ENCODE results near the gene LUC7L.
"Not testable (repeated sequence)": the region's sequence is repeated elsewhere in the genome, so short reads cannot be mapped to it uniquely, and the experiment has no call there.

The LUC7L gene

GRCh38 chr16:154217-155030 lies 74.8 kb downstream of the LUC7L start:
- H3K4me3 ChIP-seq (ENCODE audit: low read length), result peak overlapping the region; percentile 83; the same call in 1 of the 2 replicates
- peaks cover 6% of the 10 kb centered on the region for H3K27me3 ChIP-seq (ENCODE audit: control insufficient read depth, insufficient read depth, low read length)
- WGBS (ENCODE audit: insufficient coverage, insufficient read length), result no CpG with 5 or more reads among the region's 59 CpGs
- DNase-seq (ENCODE audit: low read depth, low spot score), result no peak
- H3K36me3 ChIP-seq (ENCODE audit: control insufficient read depth, insufficient read depth, low read length), result no peaks in the 10 kb centered on the region
- H3K9me3 ChIP-seq (ENCODE audit: control insufficient read depth, insufficient read depth, low read length), result no peaks in the 10 kb centered on the region
- H3K27ac ChIP-seq (ENCODE audit: low read length), result no peak overlapping the region
- no peaks in the 10 kb centered on the region for H3K4me1 ChIP-seq (ENCODE audit: control insufficient read depth, insufficient read depth, low read length)

- no CpG with 5 or more reads among the region's 74 CpGs for WGBS (ENCODE audit: insufficient coverage, insufficient read length)
- H3K36me3 ChIP-seq (ENCODE audit: control insufficient read depth, insufficient read depth, low read length), result not testable (repeated sequence)
Measured at GRCh38 chr16:153550-154216, 75.6 kb downstream of the LUC7L start.

GRCh38 chr16:153129-153521 lies 76.1 kb downstream of the LUC7L start:
- H3K36me3 ChIP-seq (ENCODE audit: control insufficient read depth, insufficient read depth, low read length); H3K9me3 ChIP-seq (ENCODE audit: control insufficient read depth, insufficient read depth, low read length); H3K27me3 ChIP-seq (ENCODE audit: control insufficient read depth, insufficient read depth, low read length); H3K4me1 ChIP-seq (ENCODE audit: control insufficient read depth, insufficient read depth, low read length); DNase-seq (ENCODE audit: low read depth, low spot score); H3K27ac ChIP-seq (ENCODE audit: low read length); H3K4me3 ChIP-seq (ENCODE audit: low read length): not testable (repeated sequence)
- WGBS (ENCODE audit: insufficient coverage, insufficient read length), result no CpG with 5 or more reads among the region's 6 CpGs

More at GRCh38 chr16:153550-154216, 75.6 kb downstream of the LUC7L start:
- DNase-seq (ENCODE audit: low read depth, low spot score); H3K27me3 ChIP-seq (ENCODE audit: control insufficient read depth, insufficient read depth, low read length); H3K27ac ChIP-seq (ENCODE audit: low read length); H3K9me3 ChIP-seq (ENCODE audit: control insufficient read depth, insufficient read depth, low read length); H3K4me3 ChIP-seq (ENCODE audit: low read length); H3K4me1 ChIP-seq (ENCODE audit: control insufficient read depth, insufficient read depth, low read length): not testable (repeated sequence)

GRCh38 chr16:152141-153128 lies 76.8 kb downstream of the LUC7L start, which contains the start of gene HBZ:
Gene HBZ (plus strand): TSS chr16:152644. CDS start chr16:152910, 266 bp downstream.
- peaks cover 6% of the 10 kb centered on the region for H3K27me3 ChIP-seq (ENCODE audit: control insufficient read depth, insufficient read depth, low read length)
- H3K4me1 ChIP-seq (ENCODE audit: control insufficient read depth, insufficient read depth, low read length), result no peaks in the 10 kb centered on the region
- H3K4me3 ChIP-seq (ENCODE audit: low read length), result no peak within 1 kb of the TSS
- no peak within 1 kb of the TSS for H3K27ac ChIP-seq (ENCODE audit: low read length)
- H3K9me3 ChIP-seq (ENCODE audit: control insufficient read depth, insufficient read depth, low read length), result no peaks in the 10 kb centered on the region
- H3K36me3 ChIP-seq (ENCODE audit: control insufficient read depth, insufficient read depth, low read length), result no peaks in the 10 kb centered on the region
- DNase-seq (ENCODE audit: low read depth, low spot score), result no peak
- no CpG with 5 or more reads among the region's 17 CpGs for WGBS (ENCODE audit: insufficient coverage, insufficient read length)

GRCh38 chr16:149024-149660 lies 80.1 kb downstream of the LUC7L start:
- Histone ChIP-seq H3K27me3 (ENCODE audit: control insufficient read depth, insufficient read depth, low read length) (no peaks in the 10 kb centered on the region), H3K9me3 (ENCODE audit: control insufficient read depth, insufficient read depth, low read length) (no peaks in the 10 kb centered on the region), H3K36me3 (ENCODE audit: control insufficient read depth, insufficient read depth, low read length) (no peaks in the 10 kb centered on the region), H3K4me1 (ENCODE audit: control insufficient read depth, insufficient read depth, low read length) (no peaks in the 10 kb centered on the region), H3K4me3 (ENCODE audit: low read length) (no peak overlapping the region), H3K27ac (ENCODE audit: low read length) (no peak overlapping the region)
- DNase-seq (ENCODE audit: low read depth, low spot score), result no peak
- WGBS (ENCODE audit: insufficient coverage, insufficient read length), result no CpG with 5 or more reads among the region's 9 CpGs

GRCh38 chr16:146646-147045 lies 82.6 kb downstream of the LUC7L start:
- H3K36me3 ChIP-seq (ENCODE audit: control insufficient read depth, insufficient read depth, low read length), result no peaks in the 10 kb centered on the region
- WGBS (ENCODE audit: insufficient coverage, insufficient read length), result no CpG with 5 or more reads among the region's 2 CpGs
- no peaks in the 10 kb centered on the region for H3K9me3 ChIP-seq (ENCODE audit: control insufficient read depth, insufficient read depth, low read length)
- H3K27me3 ChIP-seq (ENCODE audit: control insufficient read depth, insufficient read depth, low read length), result no peaks in the 10 kb centered on the region
- H3K4me1 ChIP-seq (ENCODE audit: control insufficient read depth, insufficient read depth, low read length), result no peaks in the 10 kb centered on the region
- H3K27ac ChIP-seq (ENCODE audit: low read length), result no peak overlapping the region
- H3K4me3 ChIP-seq (ENCODE audit: low read length), result no peak overlapping the region
- no peak for DNase-seq (ENCODE audit: low read depth, low spot score)

- no peaks in the 10 kb centered on the region for H3K4me1 ChIP-seq (ENCODE audit: control insufficient read depth, insufficient read depth, low read length)
- no peaks in the 10 kb centered on the region for H3K27me3 ChIP-seq (ENCODE audit: control insufficient read depth, insufficient read depth, low read length)
- H3K27ac ChIP-seq (ENCODE audit: low read length), result no peak overlapping the region
- no peaks in the 10 kb centered on the region for H3K36me3 ChIP-seq (ENCODE audit: control insufficient read depth, insufficient read depth, low read length)
- no peaks in the 10 kb centered on the region; the same call in 1 of the 2 replicates for H3K9me3 ChIP-seq (ENCODE audit: control insufficient read depth, insufficient read depth, low read length)
- DNase-seq (ENCODE audit: low read depth, low spot score), result no peak
- no CpG with 5 or more reads among the region's 14 CpGs for WGBS (ENCODE audit: insufficient coverage, insufficient read length)
- H3K4me3 ChIP-seq (ENCODE audit: low read length), result no peak overlapping the region
Measured at GRCh38 chr16:144797-145252, 84.4 kb downstream of the LUC7L start.

GRCh38 chr16:143456-143855 lies 85.8 kb downstream of the LUC7L start:
- WGBS (ENCODE audit: insufficient coverage, insufficient read length), result no CpG with 5 or more reads among the region's 6 CpGs
- no peak overlapping the region for H3K27ac ChIP-seq (ENCODE audit: low read length)
- H3K9me3 ChIP-seq (ENCODE audit: control insufficient read depth, insufficient read depth, low read length), result no peaks in the 10 kb centered on the region; the same call in 1 of the 2 replicates
- no peaks in the 10 kb centered on the region for H3K27me3 ChIP-seq (ENCODE audit: control insufficient read depth, insufficient read depth, low read length)
- no peaks in the 10 kb centered on the region for H3K36me3 ChIP-seq (ENCODE audit: control insufficient read depth, insufficient read depth, low read length)
- no peaks in the 10 kb centered on the region for H3K4me1 ChIP-seq (ENCODE audit: control insufficient read depth, insufficient read depth, low read length)
- DNase-seq (ENCODE audit: low read depth, low spot score), result no peak
- no peak overlapping the region for H3K4me3 ChIP-seq (ENCODE audit: low read length)

- H3K9me3 ChIP-seq (ENCODE audit: control insufficient read depth, insufficient read depth, low read length), result no peaks in the 10 kb centered on the region; the same call in 1 of the 2 replicates
- no CpG with 5 or more reads among the region's 6 CpGs for WGBS (ENCODE audit: insufficient coverage, insufficient read length)
Measured at GRCh38 chr16:143047-143446, 86.2 kb downstream of the LUC7L start.

More at GRCh38 chr16:143047-143446, 86.2 kb downstream of the LUC7L start:
- Histone ChIP-seq H3K27ac (ENCODE audit: low read length) (no peak overlapping the region), H3K4me3 (ENCODE audit: low read length) (no peak overlapping the region), H3K4me1 (ENCODE audit: control insufficient read depth, insufficient read depth, low read length) (no peaks in the 10 kb centered on the region), H3K36me3 (ENCODE audit: control insufficient read depth, insufficient read depth, low read length) (no peaks in the 10 kb centered on the region), H3K27me3 (ENCODE audit: control insufficient read depth, insufficient read depth, low read length) (no peaks in the 10 kb centered on the region)
- DNase-seq (ENCODE audit: low read depth, low spot score), result no peak
